GM12875 (cell line): Measurements from ENCODE around the gene LRRC51.

ENCODE experiments used
- H3K4me3 ChIP-seq: one replicate; pipeline ENCODE4 v1.5.1; 2011; ENCODE audit warnings: low read depth, low read length, control low read depth
- TF ChIP-seq, protein P1 (sequence below): IDR thresholded peaks from 2 replicates; pipeline ENCODE4 v1.5.1; 2011; ENCODE audit warnings: low read depth, mild to moderate bottlenecking, control low read depth, inconsistent platforms, low read length, moderate library complexity, borderline replicate concordance; ENCODE audit not compliant: insufficient read depth

Gene LRRC51

DNA sequence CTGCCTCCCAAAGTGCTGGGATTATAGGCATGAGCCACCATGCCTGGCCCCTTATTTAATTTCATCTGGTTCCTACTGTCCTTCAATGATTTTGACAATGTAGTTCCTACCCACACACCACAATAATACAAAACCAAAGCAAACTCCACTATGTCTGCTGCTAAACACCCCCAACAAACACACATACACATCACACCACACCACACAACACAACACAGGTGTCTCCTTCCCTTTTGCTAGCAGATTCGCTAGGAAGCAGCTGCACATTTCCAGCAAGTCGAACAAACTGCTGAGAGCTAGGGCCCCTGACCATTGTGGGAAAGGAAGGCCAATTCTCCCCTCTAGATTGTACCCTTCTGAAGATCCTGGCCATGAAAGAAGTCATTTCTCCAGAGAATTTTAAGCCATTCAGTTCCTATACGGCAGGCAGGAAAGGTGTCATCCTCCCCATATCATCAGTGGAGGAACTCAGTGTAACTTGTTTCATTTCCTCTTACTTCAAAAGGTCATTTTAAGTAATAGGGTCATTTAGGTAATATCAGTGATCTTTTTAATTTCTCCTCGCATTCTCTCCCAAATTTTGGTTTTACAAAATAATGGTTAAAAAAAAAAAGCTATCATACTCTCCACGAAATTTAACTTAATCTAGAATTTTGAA, 18.8 kb upstream of the LRRC51 start:
- H3K4me3 ChIP-seq: no peak overlapping the region
- TF ChIP-seq, protein P1, sequence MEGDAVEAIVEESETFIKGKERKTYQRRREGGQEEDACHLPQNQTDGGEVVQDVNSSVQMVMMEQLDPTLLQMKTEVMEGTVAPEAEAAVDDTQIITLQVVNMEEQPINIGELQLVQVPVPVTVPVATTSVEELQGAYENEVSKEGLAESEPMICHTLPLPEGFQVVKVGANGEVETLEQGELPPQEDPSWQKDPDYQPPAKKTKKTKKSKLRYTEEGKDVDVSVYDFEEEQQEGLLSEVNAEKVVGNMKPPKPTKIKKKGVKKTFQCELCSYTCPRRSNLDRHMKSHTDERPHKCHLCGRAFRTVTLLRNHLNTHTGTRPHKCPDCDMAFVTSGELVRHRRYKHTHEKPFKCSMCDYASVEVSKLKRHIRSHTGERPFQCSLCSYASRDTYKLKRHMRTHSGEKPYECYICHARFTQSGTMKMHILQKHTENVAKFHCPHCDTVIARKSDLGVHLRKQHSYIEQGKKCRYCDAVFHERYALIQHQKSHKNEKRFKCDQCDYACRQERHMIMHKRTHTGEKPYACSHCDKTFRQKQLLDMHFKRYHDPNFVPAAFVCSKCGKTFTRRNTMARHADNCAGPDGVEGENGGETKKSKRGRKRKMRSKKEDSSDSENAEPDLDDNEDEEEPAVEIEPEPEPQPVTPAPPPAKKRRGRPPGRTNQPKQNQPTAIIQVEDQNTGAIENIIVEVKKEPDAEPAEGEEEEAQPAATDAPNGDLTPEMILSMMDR: no peak

- TF ChIP-seq, protein P1: no peak
- no peak overlapping the region for H3K4me3 ChIP-seq
Measured at GRCh38 chr11:72066855-72067254, 13.8 kb upstream of the LRRC51 start.

- TF ChIP-seq, protein P1: no peak
- no peak overlapping the region for H3K4me3 ChIP-seq
Measured at GRCh38 chr11:72067266-72067665, 13.4 kb upstream of the LRRC51 start.

GRCh38 chr11:72067676-72068075, 13.0 kb upstream of the LRRC51 start:
- H3K4me3 ChIP-seq: no peak overlapping the region
- TF ChIP-seq, protein P1: no peak

- TF ChIP-seq, protein P1: no peak
- no peak overlapping the region for H3K4me3 ChIP-seq
Measured at GRCh38 chr11:72069200-72069599, 11.4 kb upstream of the LRRC51 start.

GRCh38 chr11:72069787-72070251, 10.8 kb upstream of the LRRC51 start:
- peak overlapping the region; percentile 10 for H3K4me3 ChIP-seq
- TF ChIP-seq, protein P1: no peak

DNA sequence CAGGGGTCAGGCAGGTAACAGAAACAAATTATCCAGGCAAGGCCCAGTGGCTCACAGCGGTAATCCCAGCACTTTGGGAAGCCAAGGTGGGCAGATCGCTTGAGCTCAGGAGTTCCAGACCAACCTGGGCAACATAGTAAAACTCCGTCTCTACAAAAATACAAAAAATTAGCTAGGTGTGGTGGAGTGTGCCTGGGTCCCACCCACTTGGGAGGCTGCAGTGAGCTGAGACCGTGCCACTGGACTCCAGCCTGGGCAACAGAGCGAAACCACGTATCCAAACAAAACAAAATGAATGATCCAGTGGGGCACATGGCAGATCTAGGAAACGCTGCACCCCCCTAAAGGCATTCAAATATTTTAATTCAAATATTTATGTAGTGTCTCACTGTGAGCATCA, 10.2 kb upstream of the LRRC51 start:
- TF ChIP-seq, protein P1: no peak
- no peak overlapping the region for H3K4me3 ChIP-seq
